Activated gamma-delta T cell treated with anti-CD3 and anti-CD28 coated beads, Interleukin-2, amount 50 U/mL, for 16 hours (primary cell): ENCODE results near the gene LLGL1.

Experiments
- DNase-seq: peaks from one replicate; pipeline ENCODE4 v3.0.0-alpha.2; 2020; ENCODE audit warnings: low read depth

The LLGL1 gene

DNA sequence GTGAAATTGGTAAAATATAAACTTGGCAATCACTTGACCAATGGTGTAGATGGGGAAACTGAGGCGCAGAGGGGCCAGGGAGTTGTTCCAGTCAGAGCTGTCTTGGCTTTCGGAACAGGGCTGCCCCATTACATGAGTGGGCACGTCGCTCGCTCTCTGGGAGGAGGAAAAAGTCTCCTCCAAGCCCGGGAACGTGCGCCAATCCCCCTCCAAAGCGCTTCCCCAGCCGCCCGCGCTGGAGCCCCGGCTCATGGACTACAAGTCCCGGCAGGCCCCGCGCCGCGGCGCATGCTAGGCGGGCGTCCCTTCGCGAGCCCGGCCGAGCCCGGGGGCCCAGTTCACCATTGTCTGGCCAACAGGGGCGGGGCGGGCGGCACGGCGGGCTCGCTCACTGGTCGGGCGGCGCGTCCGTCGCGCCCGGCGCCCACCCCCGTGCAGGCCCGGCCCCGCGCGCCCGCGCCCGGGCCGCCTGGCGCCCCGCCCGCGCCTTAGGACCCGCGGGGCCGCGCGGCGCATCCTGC is at the start of gene LLGL1:
LLGL1 (plus strand) TSS at position 515 of the 521 bp plus-strand sequence. CDS start 48 bp downstream, outside the sequence.
- peak; percentile 93 for DNase-seq

DNA sequence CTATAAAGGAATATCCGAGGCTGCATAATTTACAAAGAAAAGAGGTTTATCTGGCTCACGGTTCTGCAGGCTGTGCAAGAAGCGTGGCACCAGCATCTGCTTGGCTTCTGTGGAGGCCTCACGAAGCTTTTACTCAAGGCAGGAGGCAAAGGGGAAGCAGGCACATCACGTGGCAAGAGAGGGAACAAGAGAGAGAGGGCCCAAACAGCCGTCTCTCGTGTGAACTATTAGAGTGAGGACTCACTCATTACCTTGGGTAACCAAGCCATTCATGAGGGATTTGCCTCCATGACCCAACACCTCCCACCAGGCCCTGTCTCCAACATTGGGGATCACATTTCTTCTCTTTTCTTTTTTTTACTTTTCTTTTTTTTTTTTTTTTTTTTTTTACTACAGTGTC is 49.3 kb upstream of the LLGL1 start:
- no peak for DNase-seq

DNA sequence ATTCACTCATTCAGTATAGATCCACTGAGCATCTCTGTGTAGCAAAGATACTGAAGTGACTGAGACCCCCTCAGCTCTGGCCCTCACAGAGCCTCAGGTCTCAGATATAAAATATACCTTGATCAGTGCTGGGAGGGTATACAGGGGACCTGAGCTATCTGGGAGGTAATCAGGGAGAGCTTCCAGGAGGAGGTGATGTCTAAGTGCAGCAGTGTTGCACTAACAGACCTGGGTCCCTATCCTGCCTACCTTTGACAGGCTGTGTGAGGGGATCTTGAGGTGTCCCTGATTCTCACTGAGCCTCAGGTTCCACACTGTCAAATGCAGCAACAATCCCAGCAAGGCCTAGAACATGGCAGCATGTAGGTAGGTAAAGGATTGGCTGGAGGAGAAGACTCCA is 48.3 kb upstream of the LLGL1 start:
- DNase-seq = no peak

DNA sequence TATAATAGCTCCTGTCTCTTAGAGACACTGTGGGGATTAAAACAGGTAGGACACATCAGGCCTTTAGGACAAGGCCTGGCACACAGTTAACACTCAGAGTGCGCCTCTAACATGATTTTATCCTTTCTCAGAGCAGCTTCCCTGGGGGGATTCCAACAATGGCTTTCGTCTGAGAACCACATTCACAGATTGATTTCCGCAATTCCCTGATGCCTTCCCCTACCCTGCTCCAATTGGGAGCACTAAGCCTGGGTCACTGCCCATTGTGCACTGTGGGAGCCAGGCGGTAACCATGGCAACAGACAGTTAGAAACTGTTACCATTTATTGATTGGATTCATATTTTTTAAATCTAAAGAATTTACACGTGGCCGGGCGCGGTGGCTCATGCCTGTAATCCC is 47.7 kb upstream of the LLGL1 start:
- no peak for DNase-seq

DNA sequence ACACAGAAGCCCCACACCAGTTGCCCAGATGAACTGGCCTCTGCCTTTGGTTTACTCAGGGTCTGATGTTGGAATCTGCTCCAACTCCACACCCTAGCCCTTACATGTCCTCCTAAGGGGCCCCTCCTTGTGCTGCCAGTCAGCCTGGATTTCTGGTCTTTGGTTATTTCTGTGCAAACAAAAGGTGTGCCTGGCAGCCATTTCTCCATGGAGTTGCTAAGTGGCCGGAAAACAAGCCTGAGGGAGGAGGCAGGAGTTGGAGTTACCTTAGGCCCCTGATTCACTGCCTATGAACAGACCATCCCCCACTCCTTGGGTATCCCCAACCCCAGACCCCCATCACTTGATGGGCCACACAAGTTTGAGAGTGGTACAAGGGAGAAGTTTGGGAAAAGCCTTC is 46.2 kb upstream of the LLGL1 start:
- no peak for DNase-seq

DNA sequence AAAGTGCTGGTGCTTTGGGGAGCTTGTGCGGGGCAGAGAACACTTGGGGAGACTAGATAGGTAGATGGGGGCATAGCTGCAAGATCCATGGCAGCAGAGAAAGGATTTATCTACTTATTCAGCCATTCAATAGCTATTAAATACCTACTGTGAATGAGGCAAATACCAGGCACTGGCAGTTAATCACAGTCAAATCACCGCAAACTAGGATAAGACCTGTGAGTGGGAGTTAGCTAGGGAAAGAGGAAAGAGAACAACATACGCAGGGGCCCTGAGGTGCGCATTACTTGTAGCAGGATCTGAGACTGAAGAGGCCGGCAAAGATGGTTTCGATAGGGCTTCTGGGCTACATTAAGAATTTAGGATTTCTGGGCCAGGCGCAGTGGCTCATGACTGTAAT is 45.6 kb upstream of the LLGL1 start:
- DNase-seq = no peak

DNA sequence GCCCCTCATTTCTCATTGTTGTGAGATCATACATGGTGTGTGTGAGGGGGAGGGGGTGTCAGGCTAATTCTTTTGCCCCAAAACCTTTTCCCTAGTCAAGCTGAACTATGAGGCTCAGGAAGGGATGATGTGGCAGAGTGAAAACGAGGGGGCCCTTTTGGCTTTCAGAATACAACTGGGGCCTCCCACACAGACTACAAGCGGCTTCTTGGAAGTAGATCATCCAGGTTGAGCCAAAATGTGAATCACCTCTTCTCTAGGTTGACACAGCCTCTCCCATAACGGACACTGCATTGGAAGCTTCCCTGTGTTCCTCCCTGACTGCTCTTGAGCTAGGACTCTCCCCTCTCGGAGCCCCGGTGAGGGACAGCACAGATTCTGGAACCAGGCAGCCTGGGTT is 44.1 kb upstream of the LLGL1 start:
- DNase-seq = no peak

DNA sequence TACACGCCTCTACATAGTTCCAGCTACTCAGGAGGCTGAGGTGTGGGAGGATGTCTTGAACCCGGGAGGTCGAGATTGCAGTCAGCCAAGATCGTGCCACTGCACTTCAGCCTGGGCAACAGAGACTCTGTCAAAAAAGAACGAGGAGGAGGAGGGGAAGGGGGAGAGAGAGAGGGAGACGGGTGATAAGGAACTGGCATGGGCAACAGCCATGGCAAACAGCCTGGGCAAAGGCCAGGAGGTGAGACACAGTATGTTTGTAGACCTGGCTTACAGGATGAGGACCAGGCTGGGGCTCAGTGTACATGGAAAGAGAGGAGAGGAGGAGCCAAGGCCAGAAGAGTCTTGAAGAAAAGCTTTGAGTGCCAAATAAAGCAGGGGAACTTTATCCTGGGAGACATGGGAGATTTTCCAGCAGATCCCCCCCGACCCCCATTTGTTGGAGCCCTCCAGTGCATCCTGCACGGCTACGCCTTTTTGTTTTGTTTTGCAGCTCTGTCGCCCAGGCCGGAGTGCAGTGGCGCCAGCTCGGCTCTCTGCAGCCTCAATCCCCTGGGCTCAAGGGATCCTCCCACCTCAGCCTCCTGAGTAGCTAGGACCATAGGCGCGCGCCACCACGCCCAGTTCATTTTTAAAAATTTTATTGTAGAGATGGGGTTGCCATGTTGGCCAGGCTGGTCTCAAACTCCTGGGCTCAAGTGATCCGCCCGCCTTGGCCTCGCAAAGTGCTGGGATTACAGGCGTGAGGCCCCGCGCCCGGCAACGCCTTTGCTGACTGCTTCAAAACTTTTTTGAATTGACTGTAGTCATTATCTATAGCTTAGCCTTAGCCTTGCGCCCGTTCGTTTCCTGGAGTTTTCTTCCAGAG is 43.1 kb upstream of the LLGL1 start:
- no peak for DNase-seq

DNA sequence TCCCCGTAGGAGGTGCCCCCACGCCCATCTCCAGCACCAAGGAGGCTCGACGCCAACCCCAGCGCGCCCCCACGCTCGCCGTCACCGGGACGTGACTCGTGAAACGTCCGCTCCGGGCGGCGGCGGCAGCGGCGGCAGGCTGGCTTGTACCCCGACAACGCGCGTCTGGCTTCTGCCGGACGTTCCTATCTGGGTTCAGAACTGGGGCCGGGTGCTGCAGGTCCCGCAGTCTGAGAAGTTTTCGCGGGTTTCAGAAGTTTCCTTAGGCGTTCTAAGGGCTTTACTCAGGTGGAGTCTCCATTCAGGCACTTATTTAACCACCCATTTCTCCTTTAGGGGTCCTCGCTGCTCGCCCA is 42.5 kb upstream of the LLGL1 start:
- peak; percentile 68 for DNase-seq

DNA sequence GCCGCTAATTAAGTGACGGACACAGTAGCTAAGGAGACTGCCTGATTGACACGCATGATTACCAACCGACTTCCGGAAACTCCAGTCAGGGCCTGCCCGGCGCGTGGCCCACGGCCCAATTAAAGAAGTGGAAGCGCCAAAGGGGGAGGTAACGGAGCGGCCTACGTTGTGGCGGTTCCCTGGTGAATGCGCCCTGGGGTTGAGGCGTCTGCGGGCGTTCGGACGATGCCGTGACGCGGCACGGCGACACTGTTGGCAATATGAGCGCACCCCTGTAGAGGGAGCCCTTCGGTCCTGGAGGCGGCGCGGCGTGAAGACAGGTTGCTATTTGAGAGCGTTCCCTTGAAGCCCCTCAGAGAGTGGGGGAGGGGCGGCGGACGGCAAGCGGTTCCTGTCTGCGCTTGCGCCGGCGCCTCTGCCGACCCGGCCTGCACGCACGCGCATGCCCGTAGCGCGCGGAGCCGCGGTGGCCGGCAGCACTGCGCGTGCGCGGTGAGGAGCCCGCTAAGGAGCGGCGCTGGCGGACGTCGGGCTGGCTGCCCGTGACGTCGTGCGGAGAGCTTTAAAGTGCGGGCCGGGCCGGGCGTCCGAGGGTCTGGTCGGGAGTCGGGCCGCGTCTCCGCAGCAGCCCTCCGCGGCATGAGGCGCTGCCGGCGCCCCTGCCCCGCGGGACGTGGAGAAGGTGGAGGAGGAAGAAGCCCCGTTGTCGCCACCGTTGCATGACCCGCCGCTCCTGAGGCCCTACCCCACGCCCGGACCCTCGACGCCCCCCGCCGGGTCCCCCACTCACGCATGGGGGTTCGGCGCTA is 41.9 kb upstream of the LLGL1 start, which contains the start of gene ALKBH5:
ALKBH5 (plus strand) TSS at position 495 of the 809 bp plus-strand sequence. CDS start 416 bp downstream, outside the sequence.
- peak; percentile 96 for DNase-seq

DNA sequence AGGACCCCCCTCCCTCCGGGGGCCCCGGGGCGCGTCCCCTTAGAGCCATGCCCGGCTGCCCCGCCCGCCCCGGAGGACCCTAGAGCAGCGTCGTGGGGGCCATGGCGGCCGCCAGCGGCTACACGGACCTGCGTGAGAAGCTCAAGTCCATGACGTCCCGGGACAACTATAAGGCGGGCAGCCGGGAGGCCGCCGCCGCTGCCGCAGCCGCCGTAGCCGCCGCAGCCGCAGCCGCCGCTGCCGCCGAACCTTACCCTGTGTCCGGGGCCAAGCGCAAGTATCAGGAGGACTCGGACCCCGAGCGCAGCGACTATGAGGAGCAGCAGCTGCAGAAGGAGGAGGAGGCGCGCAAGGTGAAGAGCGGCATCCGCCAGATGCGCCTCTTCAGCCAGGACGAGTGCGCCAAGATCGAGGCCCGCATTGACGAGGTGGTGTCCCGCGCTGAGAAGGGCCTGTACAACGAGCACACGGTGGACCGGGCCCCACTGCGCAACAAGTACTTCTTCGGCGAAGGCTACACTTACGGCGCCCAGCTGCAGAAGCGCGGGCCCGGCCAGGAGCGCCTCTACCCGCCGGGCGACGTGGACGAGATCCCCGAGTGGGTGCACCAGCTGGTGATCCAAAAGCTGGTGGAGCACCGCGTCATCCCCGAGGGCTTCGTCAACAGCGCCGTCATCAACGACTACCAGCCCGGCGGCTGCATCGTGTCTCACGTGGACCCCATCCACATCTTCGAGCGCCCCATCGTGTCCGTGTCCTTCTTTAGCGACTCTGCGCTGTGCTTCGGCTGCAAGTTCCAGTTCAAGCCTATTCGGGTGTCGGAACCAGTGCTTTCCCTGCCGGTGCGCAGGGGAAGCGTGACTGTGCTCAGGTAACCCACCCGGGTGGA is 41.0 kb upstream of the LLGL1 start:
- peak; percentile 48 for DNase-seq

DNA sequence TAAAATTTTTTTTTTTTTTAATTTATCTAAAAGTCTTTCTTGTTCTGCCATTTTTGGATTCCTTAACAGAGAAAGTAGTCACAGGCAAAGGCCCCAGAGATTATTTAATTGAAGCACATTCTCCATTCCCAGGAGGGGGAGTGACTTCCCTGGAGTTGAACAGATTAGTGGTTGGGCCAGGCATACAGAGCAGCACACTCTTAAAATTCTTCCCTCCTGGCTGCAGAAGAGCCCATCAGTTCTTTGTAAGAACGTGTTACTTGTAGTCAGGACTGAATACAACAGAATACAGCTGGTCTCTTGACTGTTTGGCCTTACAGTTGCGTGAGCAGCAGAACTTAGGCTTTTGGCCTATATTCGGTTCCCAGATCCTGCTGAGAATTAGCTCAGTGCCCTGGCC is 40.0 kb upstream of the LLGL1 start:
- no peak for DNase-seq

DNA sequence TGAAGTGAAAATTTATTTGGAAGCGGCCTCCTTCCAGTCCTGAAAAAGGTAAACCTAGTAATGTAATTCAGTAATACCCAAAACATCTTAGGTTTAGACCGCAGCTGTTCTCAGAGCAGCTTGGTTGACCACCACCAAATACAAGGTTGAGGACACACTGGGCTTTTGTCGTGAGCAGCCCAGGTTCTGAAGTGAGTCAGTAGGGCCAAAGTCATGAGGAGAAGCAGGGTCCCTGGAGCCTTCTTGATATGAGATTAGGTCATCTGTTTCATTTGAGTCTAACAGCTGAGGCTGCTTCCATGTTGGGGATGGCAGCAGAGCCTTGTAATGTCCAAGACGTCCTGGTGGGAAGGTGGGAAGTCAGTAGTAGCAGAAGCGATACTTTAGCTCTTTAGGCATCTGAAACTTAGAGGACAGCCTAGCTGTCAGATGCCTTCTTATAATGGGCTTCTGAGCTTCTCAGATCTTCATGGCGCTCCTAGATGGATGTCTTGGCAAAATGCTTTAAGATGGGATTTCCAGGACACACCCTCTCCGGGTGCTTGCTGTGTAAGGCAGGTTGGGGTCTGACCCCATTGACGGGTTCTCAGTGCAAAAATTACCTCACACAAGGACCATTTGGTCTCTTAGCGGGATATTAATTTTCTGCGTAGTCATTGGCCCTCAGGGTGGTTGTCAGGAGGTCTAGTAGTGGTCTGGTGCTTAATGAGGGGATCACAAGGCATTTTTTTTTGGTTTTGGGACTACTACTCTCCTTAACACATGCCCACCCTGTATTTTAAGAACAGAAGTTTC is 39.4 kb upstream of the LLGL1 start:
- no peak for DNase-seq

DNA sequence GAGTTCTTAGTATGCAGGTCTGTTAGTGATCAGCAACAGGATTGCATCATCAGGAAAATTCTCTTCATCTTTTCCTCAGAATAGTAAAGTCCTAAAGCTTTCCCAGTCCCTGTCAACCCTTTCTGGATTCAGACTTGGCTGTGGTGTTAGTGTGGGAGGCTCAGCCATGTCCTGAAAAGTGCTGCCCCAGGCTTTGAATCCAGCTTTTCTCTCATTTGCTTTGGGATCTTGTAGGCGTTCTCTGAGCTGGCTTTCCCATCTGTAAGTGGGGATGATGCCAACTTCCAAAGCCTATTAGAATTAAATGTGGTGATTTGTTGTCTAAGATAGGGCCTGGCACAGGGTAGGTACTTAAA is 38.8 kb upstream of the LLGL1 start:
- DNase-seq = no peak

DNA sequence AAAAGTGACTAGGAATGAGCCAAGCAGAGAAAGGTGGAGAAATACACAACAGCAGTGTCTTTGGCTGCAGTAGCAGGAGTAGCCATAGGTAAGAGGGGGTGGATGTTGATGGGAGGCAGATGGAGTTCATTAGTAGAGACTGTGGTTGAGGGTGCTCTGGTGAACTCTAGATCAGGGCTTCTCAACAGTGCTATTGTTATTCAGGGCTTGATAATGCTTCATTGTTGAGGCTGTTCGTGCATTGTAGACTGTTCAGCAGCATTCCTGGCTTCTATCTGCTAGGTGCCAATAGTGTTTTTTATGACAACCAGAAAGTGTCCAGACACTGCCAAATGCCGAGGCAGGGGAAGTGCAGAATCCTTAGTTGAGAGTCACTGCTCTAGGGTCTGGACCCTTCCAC is 38.2 kb upstream of the LLGL1 start:
- DNase-seq = no peak

DNA sequence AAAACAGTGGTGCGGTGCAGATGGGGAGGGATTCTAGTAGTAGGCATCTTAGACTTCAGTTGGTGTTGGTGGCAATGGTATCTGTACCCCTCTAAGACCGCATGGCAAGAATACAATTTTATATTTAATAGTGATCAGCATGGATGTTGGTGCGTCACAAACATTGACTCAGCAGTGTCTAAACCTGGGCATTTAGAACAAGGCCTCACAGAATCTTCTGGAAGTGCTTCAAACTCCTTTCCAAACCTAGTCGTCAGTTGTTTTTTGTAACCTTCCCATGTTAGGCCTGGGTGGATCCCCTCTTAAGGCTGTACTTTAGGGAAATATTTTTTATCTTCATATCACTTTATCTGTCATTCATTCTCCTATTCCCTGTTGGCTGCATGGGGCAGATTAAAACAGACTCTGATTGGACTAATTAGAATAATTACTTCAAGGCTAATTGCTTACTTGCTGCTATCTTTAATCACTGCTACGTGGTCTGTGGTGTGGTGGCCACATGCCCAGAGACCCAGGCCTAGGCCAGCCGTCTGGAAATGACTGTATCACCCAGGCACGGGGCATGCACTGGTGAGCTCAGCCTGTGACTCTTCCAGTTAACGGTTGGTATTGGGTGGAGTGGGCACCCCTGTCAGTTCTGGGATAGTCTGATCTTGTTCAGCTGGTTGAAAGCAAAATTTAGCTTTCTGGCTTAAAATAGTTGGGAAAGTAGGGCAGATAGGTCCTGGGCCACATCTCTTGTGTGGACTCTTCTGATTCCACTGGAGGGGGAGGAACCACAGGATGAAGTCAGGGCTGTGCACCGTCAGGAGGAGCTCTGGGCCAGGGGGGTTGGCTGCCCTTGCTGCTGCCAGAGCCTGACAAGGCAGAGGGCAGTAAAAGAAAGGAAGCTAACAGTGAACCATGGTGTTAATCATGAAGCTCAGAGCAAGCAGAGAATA is 37.3 kb upstream of the LLGL1 start:
- DNase-seq = no peak

DNA sequence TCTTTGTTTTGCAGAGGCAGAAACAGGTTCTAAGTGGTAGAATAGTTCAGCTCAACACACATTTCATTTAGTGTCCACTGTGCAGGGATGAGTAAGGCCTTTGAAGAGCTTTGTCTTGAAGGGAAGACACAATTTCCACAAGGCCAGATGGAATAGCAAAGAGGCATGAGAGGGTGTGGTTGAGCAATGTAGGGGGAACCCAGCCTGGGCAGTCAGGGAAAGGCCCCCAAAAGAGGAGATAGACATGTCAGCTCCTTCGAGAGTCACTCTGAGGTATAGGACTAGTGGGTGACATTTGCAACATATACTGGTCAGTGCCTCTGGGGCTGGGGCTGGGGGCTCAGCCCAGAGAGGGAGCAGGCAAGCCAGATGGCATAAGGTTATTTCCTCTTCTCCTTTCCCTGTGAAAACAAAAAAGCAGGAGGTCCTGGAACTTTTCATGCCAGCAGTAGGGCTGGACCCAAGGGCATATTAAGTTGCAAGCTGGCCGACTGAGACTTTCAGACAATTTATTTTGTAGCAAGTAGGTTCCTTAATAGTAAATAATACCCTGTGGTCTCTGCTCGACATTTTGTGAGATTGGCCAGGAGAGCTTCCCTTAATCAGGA is 34.7 kb upstream of the LLGL1 start:
- DNase-seq = no peak

DNA sequence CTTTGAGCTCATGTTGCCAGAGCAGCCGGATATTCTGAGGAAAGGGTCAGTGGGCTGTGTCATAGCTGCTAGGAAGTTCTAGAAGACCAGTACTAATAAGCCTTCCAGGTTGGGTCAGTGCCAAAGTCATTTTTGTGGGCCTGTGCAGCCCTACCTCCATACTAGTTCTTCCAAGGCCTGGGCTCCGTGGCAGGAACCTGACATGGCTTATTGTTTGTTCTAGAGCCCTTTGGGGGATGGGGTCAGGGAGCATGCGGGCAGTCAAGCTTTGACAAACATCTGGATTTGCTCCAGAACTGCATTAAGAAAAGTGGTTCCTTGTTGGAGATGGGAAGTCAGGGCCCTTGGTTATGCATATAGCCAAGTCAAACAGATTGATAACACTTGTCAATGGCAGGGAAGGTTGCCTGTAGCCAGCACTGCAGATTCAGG is 34.2 kb upstream of the LLGL1 start:
- no peak for DNase-seq

DNA sequence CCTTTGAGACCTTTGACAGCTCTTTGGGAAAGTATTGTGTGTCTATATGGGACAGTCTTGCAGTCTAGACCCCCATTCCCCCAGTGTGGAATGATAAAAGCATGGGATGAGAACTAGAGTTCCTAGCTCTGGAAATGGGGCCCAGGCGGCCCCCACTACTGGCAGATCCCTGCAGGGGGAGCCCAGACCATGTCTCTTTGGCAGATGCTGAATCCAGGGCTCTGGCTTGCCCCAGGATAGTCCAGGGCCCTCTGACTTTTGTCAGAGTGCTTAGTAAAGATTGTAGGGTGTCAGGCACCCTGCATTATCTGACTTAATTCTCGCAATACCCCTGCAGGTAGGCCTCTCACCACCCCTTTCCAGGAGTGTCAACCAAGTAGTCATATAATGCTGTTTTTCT is 33.5 kb upstream of the LLGL1 start:
- DNase-seq = no peak

DNA sequence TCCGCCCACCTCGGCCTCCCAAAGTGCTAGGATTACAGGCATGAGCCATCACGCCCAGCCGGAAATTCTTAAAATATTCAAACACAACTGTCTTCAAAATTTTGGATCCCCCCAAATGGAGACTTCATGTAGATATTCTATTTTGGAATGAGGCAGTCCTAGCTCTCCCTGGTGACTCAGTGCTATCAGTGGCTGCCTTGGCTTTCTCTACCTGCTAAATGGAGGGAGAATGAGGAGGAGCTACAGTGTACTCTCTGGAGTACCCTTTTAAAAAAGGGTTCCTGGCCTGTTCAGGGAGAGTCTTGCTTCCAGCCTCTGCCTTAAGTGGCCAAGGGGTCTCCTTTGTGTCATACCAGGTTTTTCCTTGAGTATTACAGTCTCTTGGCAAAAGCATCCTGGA is 31.0 kb upstream of the LLGL1 start:
- no peak for DNase-seq
